Measurements from ENCODE around the gene TSC22D4.
"Not testable (repeated sequence)": the region's sequence is repeated elsewhere in the genome, so short reads cannot be mapped to it uniquely, and the experiment has no call there.

The TSC22D4 gene

GRCh38 chr7:100478958-100479660 is at the start of gene TSC22D4:
TSC22D4 (minus strand) TSS chr7:100479214; CDS start chr7:100478038, 1,176 bp downstream.
- peak; percentile 93 for DNase-seq (ENCODE audit: low spot score)

GRCh38 chr7:100528108-100528866 is 49.3 kb upstream of the TSC22D4 start:
- DNase-seq (ENCODE audit: low spot score): not testable (repeated sequence)

GRCh38 chr7:100523192-100523591 is 44.2 kb upstream of the TSC22D4 start:
- DNase-seq (ENCODE audit: low spot score): not testable (repeated sequence)

GRCh38 chr7:100521909-100522593 is 43.0 kb upstream of the TSC22D4 start:
- not testable (repeated sequence) for DNase-seq (ENCODE audit: low spot score)

- DNase-seq (ENCODE audit: low spot score): no peak
Observed at GRCh38 chr7:100521076-100521475, 42.1 kb upstream of the TSC22D4 start.

- DNase-seq (ENCODE audit: low spot score): no peak
Observed at GRCh38 chr7:100520138-100520537, 41.1 kb upstream of the TSC22D4 start.

GRCh38 chr7:100519580-100519979 is 40.6 kb upstream of the TSC22D4 start:
- no peak for DNase-seq (ENCODE audit: low spot score)

- no peak for DNase-seq (ENCODE audit: low spot score)
Observed at GRCh38 chr7:100517305-100517704, 38.3 kb upstream of the TSC22D4 start.

- DNase-seq (ENCODE audit: low spot score): peak; percentile 84
Observed at GRCh38 chr7:100516135-100516812, 37.3 kb upstream of the TSC22D4 start.

- DNase-seq (ENCODE audit: low spot score): peak; percentile 65
Observed at GRCh38 chr7:100515072-100515532, 36.1 kb upstream of the TSC22D4 start.

GRCh38 chr7:100513212-100513810 is 34.3 kb upstream of the TSC22D4 start:
- no peak for DNase-seq (ENCODE audit: low spot score)

GRCh38 chr7:100510437-100511239 is 31.6 kb upstream of the TSC22D4 start:
- DNase-seq (ENCODE audit: low spot score): no peak

GRCh38 chr7:100509231-100509630 is 30.2 kb upstream of the TSC22D4 start:
- DNase-seq (ENCODE audit: low spot score): peak; percentile 49

GRCh38 chr7:100506356-100506923 is 27.4 kb upstream of the TSC22D4 start:
- DNase-seq (ENCODE audit: low spot score): no peak

- DNase-seq (ENCODE audit: low spot score): no peak
Observed at GRCh38 chr7:100504887-100505611, 26.0 kb upstream of the TSC22D4 start.

- not testable (repeated sequence) for DNase-seq (ENCODE audit: low spot score)
Observed at GRCh38 chr7:100504031-100504430, 25.0 kb upstream of the TSC22D4 start.

GRCh38 chr7:100500743-100501142 is 21.7 kb upstream of the TSC22D4 start:
- not testable (repeated sequence) for DNase-seq (ENCODE audit: low spot score)

- DNase-seq (ENCODE audit: low spot score): no peak
Observed at GRCh38 chr7:100496509-100496908, 17.5 kb upstream of the TSC22D4 start.

GRCh38 chr7:100493476-100494264 is 14.7 kb upstream of the TSC22D4 start:
- peak; percentile 8 for DNase-seq (ENCODE audit: low spot score)

Measured in AG20443 (cell line).